HG03520 (cell line): Measurements from ENCODE around the gene UNC13C.

Experiments
- ATAC-seq: cut with Tn5 transposase; IDR thresholded peaks from one replicate; pipeline ENCODE4 v1.9.1; 2021; ENCODE audit warnings: mild to moderate bottlenecking, moderate library complexity; ENCODE audit not compliant: unreplicated experiment

Gene UNC13C

DNA sequence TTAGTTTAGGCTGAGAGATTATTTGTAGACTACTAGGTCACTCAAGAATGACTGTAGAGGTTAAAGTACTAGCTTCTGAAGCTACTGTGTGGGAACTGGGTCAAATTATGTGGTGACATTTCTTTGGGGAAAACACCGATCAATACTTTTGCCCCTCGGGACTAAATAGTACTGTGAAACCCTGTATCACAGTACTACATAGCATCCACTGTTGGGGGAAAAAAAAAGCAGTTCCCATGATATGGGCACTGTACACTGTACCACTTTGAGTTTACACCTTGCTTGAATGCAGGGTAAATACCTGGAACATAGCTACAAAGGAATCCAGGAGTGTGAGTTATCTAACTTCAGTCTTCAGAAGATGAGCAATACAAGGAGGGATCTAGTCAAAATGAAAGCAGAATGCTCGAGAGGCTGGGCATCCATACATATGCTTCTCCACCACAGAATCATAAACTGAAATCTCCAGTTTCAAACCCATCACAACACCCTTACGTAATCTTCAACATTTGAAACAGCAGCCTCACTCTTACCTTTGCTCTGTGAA is 311.4 kb downstream of the UNC13C start:
- ATAC-seq, result peak; percentile 70

DNA sequence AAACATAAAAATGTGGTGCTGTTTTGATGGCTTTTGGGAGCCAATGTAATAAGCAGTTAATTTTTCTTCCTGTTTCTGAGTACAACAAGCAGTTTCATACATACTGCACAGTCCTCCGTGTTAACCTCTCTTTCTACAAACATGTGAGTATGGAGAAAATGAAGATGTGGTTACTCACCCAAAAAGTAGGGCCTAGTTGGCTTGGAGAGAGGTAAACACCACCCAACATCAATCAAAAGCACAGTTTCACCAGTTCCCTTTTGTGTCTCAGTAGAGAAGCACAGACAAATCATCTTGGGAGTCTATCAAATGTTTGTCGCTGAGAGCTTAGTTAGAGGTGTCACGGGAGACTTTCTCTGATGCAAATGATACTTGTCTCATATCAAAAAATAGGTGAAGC is 320.2 kb downstream of the UNC13C start:
- ATAC-seq, result no peak

DNA sequence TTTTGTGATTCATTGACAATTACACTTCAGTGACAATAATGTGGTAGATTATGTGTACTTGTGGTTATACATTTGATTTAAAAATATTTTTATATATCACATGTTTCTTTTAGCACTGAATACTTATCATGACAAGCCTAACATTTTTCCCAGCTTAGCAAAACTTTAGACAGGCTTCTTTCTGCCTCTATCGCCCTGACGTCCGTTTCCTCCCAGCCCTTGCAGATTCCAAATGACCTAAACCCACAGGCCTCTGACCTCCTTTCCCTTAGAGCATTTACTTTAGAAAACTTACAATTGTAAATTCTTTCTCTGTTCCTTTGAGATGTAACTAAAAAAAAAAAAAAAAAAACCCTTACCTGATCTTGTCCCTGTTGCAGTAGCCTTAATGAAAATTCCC is 326.1 kb downstream of the UNC13C start:
- no peak for ATAC-seq

DNA sequence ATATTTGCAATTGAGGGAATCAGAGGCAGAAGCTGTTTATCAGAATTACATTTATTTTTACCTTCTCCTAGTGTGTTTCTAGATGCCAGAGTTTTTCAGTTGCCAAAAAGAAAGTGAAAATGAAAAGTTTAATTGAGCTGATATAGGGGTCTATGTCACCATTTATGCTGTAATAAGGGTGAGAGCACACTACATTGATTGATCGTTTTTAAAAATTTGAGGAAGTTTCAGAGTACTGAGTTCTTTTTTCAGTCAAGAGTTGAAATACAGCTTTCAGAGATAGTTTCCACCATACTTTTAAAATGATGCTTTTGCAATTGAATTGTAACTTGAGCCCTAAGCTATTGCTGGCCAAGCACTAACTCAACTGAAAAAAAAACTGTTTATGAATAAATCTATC is 326.9 kb downstream of the UNC13C start:
- no peak for ATAC-seq

DNA sequence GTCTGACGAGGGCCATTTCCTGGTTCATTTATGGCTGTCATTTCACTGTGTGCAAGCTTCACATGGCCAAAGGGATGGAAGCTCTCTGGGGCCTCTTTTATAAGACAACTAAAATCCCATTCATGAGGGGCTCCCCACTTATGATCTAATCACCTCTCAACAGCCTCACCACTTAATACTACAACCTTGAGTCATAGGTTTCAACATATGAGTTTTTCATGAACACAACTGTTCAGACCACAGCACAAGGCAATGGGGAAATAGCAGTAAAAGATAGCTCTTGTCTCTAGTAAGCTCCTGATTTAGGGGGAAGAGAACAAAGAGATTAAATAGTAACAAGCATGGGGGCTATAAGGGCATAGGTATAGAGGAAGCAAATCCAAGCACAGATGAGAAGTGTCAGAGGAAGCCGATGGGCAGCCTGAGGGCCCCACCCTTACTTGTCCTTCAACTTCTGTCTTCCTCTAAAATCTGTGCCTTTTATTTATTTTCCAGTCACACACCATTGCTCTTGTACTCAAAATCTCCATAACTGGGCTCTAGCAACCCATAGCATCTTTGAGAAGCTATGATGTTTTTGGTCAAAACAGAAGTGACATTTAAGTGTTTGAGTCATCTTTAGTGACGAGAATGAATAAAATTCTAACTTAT is 329.1 kb downstream of the UNC13C start:
- no peak for ATAC-seq

DNA sequence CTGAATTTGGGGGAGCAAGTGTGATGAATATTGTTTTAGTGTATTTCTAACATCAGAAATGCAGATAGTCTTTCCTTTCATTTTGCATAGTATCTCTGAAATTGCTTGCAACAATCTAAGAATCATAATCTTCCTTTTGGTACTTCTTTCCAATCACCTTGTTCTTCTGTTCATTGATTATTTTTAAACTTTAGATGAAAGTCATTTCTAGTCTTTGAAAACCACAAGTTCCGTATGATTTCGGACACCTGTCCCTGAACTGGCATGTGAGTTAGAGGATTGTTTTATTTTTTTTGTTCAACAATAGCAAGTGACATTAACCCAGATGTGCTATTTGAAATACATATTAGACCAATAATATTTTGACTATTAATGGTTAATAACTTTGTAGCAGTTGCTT is 329.7 kb downstream of the UNC13C start:
- ATAC-seq, result no peak

DNA sequence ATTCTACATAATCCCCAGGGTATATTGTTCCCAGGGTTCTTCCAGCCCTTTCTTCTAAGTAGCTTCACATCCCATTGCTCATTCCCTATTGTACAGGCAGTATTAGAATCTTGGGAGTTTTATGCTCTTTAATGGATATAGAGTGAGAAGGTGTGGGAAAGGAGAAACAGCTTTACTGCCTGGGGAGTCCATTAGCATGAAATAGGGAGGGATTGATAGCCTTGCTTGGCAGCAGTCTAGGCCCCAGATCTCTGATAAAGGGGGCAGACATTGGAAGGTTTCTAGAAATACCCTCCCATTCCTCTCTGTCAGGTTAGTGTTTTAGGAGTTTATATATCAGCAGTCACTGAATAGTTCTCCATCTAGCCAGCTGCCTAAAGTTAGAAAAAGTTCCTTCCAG is 334.3 kb downstream of the UNC13C start:
- no peak for ATAC-seq

DNA sequence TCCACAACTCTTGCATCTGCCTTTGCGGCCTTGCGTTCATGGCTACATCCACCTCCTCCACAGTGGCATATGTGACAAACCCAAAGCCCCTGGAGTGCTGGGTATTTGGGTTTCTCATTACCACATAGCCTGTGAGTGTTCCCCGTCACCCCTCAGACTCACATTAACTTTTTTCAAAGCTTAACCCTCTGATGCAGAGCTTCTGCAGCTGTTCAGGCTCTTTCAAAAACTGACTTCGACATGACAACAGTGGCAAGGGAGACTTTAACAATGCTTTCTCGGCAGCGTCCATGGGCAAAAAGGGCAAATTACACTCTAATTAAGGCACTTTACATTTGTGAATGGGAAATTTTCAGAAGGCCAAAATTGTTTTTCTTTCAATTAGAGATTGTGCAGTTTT is 343.2 kb downstream of the UNC13C start:
- ATAC-seq, result no peak

DNA sequence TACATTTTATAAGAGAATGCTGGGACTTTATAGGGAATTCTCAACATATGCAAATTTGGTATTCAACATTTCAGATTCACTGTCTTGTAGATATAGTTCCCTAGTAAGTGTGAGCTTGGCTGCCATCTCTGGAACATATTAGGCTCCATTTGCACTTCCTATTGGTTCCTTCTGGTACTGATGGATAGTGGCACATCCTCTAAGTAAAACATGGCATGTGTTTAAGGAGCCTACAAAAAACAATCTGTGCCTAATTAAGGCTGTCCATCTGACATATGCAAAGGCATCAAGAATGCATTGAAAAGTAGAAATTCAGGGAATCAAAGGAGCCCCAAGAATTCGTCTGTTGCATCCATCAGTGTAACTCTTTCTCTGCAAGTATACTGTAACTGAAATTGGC is 344.1 kb downstream of the UNC13C start:
- ATAC-seq, result no peak

DNA sequence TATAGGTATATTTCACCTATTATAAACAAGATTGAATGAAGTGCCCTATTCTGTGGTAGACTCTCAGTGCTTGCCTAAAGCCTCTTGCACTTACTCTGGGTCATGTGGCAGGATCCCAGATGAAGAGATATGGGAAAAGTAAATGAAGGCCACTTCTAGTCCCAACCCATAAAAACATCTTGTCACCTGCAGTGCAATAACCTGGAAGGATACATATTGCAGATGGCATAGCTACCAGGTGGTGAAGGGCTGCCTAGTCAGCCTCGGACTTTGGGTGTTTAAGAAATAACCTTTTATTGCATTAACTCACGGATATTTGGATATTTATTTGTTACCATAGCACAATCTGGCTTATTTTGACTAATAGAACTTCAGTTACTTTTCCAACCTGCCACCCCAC is 367.1 kb downstream of the UNC13C start:
- no peak for ATAC-seq

DNA sequence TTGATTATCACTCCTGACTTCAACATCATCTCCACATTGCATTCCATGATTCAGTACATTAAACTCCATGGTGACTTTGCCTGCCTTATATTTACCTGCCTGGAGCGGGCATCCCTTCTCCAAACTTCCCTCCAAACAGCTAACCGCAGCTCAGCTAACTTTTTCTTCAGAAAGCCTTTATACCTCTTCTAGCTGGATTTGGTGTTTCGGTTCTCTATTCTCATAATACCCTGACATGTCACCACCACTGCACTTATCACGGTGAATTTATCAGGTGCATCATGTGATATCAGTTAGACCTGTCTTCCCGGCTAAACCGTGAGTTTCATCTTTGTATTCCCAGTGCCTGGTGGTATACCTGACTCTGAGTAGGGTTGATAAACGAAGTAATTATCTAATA is 367.6 kb downstream of the UNC13C start:
- no peak for ATAC-seq

DNA sequence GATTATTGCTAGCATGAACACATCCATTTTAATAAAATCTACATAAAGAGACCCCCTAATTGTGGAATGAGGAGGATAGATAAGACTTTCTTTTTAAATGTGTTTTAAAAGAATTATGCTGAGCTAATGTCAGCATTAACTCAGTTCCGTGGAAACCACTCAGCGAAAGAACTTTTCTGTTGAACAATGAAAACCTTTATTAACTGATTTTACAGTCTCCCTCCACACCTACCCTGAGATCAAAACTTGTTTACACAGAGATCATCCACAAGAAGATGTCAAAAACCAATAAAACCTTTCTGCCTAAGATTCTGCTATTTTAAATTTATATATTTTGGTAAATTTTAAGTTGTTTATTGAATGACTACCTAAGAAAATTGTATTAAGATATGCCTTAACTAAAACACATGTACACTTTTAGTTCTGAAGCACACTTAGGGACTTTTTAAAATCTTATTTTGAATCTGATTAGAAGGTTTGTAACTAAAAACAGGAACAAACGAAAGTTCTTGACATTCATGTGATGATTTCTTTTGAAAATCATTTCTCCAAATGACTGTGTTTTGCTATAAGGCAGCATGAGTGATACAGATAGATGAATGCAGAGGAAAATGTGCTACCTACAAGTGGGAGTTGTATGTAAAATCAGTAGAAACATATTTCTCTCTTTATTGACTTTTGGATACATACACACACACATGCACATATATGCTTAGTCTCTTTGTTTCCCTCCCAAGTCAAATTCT is 369.0 kb downstream of the UNC13C start:
- no peak for ATAC-seq

DNA sequence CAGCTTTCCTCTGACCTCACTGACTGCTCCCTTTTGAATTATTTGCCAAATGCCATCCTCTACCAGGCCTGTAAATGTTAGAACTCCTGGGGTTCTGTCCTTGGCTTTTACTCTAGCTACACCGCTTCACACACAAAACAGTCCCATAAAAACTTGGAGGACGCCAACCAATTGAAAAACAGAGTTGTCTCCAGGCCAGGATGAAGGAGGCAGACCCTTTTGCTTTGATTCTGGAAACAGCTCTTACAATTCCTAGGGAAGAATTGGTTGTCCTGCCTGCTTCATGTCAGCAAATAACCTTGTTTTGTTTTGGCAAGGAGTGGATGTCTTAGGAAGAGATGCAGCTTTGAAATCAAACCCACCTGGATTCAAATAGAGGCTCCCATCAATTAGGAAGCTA is 375.5 kb downstream of the UNC13C start:
- no peak for ATAC-seq

DNA sequence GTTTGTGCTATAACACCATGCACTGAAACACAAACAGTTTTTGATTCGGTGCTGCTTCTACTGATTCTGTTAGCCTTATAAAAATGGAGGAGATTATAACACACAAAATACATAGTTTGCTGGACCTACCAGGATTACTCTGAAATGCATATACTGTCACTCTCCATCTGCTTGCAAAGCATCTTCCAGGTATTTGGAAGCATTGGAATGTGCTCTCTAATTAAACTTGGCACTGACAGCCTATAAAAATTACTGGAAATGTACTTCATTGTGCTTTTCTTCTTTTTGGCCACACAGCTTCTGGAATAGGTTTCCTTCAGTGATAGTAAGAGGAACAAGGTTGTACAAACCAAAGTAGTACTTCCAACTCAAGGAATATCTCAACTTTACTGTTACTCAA is 376.1 kb downstream of the UNC13C start:
- ATAC-seq, result no peak

DNA sequence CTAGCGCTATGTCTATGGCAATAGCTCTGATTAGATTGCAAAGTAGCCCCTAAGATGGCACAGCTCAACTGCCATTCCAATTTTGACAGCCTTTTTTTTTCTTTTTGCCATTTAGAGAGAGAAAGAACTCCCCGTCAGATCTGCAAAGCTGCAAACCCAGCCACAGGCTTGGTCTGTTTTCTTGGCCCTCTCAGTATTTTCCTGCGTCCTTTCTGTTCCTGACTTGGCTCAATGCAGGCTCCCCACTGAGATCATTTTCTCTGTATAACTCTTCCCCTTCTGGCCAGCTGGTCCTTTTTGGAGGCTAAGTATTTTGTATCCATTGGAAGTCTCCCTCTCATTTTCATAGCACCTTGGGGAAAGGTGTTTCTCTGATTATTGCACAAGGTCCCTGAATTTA is 386.7 kb downstream of the UNC13C start:
- ATAC-seq, result no peak

DNA sequence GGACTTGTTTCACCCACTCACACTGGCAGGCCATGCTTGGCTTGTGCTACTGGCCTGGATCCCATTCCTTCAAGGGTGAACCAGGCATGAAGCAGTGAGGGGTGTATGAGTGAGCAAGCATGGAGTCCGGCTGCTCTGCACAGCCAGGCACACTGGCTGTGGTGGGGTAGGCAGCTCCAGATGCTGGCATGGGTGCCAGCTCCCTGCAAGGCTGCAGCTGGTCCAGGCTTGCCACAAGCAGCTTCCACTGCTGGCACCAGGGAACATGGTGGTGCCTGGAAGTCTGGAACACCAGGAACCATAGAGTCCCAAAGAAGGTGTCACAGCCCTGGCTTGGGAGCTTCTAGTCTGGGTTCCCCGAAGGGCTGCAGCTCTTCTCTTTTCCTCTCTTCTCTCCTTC is 395.1 kb downstream of the UNC13C start:
- no peak for ATAC-seq

DNA sequence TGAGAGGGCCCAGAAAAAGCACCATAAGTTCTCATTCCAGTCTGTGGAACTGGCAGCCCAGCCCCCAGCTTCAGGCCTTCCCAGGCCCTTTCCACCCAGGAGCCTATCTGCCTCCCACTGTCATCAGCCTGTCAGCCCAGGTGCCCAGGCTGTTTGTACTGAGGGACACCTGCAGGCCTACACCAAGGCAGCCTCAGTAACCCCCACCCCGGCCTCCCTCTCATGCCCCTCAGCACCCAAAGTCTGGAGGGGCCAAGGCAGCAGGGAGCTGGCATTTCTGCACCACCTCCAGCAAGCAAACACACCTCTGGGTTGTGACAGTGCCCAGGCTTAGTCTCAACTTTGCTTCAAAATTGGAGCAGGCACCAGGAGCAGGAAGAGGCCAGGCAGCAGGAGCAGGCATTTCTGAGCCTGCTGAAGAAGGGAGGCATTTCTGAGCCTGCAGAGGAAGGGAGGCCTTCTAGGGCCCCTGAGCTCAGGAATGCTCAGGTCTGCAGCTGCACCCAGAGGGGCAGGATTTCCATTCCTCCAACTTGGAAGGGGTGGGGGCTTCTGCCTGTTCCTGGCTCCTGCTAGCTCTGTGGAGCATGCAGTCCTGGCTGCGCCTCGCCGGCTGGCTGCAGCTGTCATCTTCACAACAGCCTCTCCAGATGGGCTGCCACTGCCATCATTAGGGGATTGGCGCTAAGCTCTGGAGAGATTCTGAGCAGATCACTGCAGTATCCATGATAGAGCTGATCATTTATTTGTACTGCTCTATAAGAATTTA is 396.1 kb downstream of the UNC13C start:
- no peak for ATAC-seq

DNA sequence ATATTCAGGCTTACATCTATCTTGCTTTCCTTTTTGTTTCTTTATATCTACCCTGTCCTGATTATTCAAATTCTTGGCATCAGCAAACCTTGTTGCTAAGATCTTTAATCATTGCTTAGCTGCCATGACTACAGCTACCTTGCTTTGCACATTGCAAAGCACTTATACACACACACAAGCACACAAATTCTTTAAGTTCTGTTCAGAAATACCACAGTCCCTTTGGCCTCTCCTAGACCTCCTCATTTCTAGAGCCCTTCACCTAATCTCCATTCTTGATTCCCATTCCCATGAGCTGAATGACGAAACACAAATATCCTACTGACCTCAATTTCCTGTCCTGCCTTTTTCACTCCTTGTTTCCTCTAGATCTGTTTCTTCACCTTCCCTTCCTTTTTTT is 409.6 kb downstream of the UNC13C start:
- ATAC-seq, result no peak

DNA sequence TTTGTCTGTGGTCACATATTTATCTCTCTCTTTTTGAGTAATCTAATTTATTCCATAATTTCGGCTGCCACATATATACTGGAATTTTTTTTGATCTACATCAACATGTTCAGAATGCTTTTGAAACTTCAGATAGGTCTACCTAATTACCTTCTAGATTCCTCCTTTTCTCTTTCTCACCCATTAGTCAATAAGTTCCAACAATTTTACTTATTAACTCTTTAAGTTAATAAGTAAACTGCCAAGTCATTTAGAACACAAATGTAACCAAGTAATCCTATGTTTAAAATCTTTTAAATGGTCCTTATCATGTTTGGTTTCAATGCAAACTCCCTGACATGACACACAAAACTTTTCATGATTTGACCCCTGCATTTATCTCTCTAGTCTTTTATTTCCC is 410.5 kb downstream of the UNC13C start:
- no peak for ATAC-seq

DNA sequence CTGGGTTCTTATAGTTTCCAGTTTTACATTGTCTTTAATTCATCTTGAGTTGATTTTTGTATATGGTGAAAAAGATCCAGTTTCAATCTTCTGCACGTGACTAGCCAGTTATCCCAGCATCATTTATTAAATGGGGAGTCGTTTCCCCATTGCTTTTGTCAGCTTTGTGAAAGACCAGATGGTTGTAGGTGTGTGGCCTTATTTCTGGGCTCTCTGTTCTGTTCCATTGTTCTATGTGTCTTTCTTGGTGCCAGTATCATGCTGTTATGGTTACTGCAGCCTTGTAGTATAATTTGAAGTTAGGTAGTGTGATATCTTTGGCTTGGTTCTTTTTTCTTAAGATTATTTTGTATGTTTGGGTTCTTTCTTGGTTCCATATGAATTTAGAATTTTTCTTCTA is 432.2 kb downstream of the UNC13C start:
- ATAC-seq, result no peak

DNA sequence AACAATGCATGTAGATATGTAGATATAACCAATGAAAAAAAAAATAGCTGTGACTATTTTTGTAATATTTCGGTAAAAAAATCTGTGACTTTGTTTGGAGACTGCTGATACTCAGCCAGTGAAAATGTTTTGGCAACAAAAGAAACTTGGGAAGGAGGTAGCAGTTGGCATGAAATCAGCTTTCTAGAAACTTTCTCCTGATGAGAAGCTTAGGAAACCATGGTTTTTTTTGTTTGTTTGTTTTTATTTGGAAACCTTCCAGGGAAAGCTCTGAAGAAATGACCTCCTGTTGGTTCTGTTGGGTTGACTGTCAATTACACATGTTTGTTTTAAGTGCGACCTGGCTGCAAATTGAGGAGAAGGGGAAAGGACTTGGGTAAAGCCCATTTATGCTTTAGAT is 445.9 kb downstream of the UNC13C start:
- no peak for ATAC-seq

DNA sequence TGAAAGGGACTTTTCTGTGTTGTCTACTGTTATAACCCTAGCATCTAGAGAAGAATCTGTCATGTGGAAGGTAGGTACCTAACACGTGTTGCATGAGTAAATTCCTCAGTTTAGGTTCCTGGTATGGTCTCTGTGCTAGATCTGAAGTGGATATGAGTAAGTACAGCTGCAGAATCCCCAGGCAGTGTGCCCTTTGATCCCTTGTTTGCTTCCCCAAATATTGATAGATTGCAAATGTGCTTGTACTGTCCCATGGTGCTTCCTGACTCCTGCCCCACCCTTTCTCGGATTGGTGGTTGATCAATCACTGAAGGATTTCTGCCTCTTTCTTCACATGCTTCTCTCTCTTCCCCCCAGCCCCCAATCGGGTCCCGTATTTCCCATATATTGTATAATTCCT is 450.4 kb downstream of the UNC13C start:
- ATAC-seq, result no peak
